IMR-90 (cell line): ENCODE measurements around the gene TULP4. TPM values are rescaled to one million over a fixed set of nuclear protein-coding genes. Genes with fewer than 3 reads are reported as not detected.

ENCODE experiments used
- ATAC-seq: fragments of 200-7000 bp; cut with Tn5 transposase; 2 replicates; pipeline ENCODE4 v1.9.1; 2020; ENCODE audit warnings: low read depth, mild to moderate bottlenecking, moderate library complexity
- BruUV-seq: library from RNA; stranded (reverse); fragments of 400-500 nt; replicated peaks from 2 replicates; lab custom pipeline; 2021; lab: Mats Ljungman, UMichigan
- CTCF ChIA-PET: fragments of 300-600 bp; formaldehyde crosslinking; extraction: SDS; loops from one replicate; lab custom pipeline; 2021; ENCODE audit warnings: antibody characterized with exemption; lab: Yijun Ruan, JAX
- POLR2A ChIA-PET: fragments of 300-600 bp; sonication (Branson Sonifier 250); formaldehyde crosslinking; loops from one replicate; lab custom pipeline; 2022; ENCODE audit warnings: antibody characterized with exemption; ENCODE audit not compliant: unreplicated experiment; lab: Charles Lee
- DNase-seq: peaks from one replicate; pipeline ENCODE4 v3.0.0; 2013
- H2AFZ ChIP-seq: replicated peaks from 2 replicates; pipeline ENCODE3; 2013; ENCODE audit warnings: low read length, mild to moderate bottlenecking; ENCODE audit not compliant: poor library complexity
- H2AK5ac ChIP-seq: 2 replicates; pipeline ENCODE4 v1.6.1; 2013; ENCODE audit warnings: low read depth, low read length, inconsistent platforms
- H2AK9ac ChIP-seq: replicated peaks from 2 replicates; pipeline ENCODE3; 2013; ENCODE audit warnings: mild to moderate bottlenecking, low read depth, low read length, moderate library complexity; ENCODE audit not compliant: poor library complexity
- H2BK120ac ChIP-seq: 2 replicates; pipeline ENCODE4 v1.6.1; 2013; ENCODE audit warnings: low read depth, low read length, inconsistent platforms
- H2BK15ac ChIP-seq: 3 replicates; pipeline ENCODE4 v1.6.1; 2013; ENCODE audit warnings: low read depth, low read length, inconsistent platforms
- H2BK20ac ChIP-seq: 2 replicates; pipeline ENCODE4 v1.6.1; 2013; ENCODE audit warnings: low read depth, mild to moderate bottlenecking, inconsistent platforms, low read length, moderate library complexity
- H2BK5ac ChIP-seq: 2 replicates; pipeline ENCODE4 v1.6.1; 2013; ENCODE audit warnings: mild to moderate bottlenecking, low read depth, low read length, inconsistent platforms; ENCODE audit not compliant: poor library complexity, severe bottlenecking
- H3K14ac ChIP-seq: replicated peaks from 2 replicates; pipeline ENCODE4 v1.6.1; 2013; ENCODE audit warnings: low read depth, low read length, inconsistent platforms
- H3K18ac ChIP-seq: 2 replicates; pipeline ENCODE4 v1.6.1; 2013; ENCODE audit warnings: low read depth, low read length, control low read depth
- H3K23ac ChIP-seq: 2 replicates; pipeline ENCODE4 v1.6.1; 2013; ENCODE audit warnings: low read depth, low read length, inconsistent platforms
- H3K27ac ChIP-seq: 2 replicates; pipeline ENCODE4 v1.5.1; 2013; ENCODE audit warnings: mild to moderate bottlenecking, control low read depth, low read length; ENCODE audit not compliant: insufficient read depth
- H3K27me3 ChIP-seq: 2 replicates; pipeline ENCODE4 v1.6.1; 2013; ENCODE audit warnings: low read length; ENCODE audit not compliant: control insufficient read depth, insufficient read depth
- H3K36me3 ChIP-seq: 2 replicates; pipeline ENCODE4 v1.6.1; 2013; ENCODE audit warnings: low read length, mixed read lengths; ENCODE audit not compliant: control insufficient read depth, insufficient read depth
- H3K4ac ChIP-seq: 2 replicates; pipeline ENCODE4 v1.6.1; 2013; ENCODE audit warnings: low read depth, low read length, inconsistent platforms
- H3K4me1 ChIP-seq: 2 replicates; pipeline ENCODE4 v1.6.1; 2013; ENCODE audit warnings: low read length, mixed read lengths; ENCODE audit not compliant: control insufficient read depth, insufficient read depth
- H3K4me2 ChIP-seq: 2 replicates; pipeline ENCODE4 v1.6.1; 2013; ENCODE audit warnings: low read depth, mild to moderate bottlenecking, control low read depth, low read length, moderate library complexity
- H3K4me3 ChIP-seq: 2 replicates; pipeline ENCODE4 v1.5.1; 2013; ENCODE audit warnings: low read depth, mild to moderate bottlenecking, control low read depth, low read length, moderate library complexity; ENCODE audit not compliant: insufficient read depth
- H3K56ac ChIP-seq: 2 replicates; pipeline ENCODE4 v1.6.1; 2013; ENCODE audit warnings: low read length, inconsistent platforms; ENCODE audit not compliant: insufficient read depth; ENCODE audit errors: extremely low read depth
- H3K79me1 ChIP-seq, 2 experiments: 2 replicates each; pipeline ENCODE4 v1.6.1; 2013; ENCODE audit warnings: low read length in 2 of 2, inconsistent platforms in 1 of 2, low read depth in 1 of 2
- H3K9ac ChIP-seq: 2 replicates; pipeline ENCODE4 v1.6.1; 2013; ENCODE audit warnings: low read depth, low read length, control low read depth
- H3K9me1 ChIP-seq: 2 replicates; pipeline ENCODE4 v1.6.1; 2013; ENCODE audit warnings: low read length, inconsistent platforms; ENCODE audit not compliant: insufficient read depth
- H3K9me3 ChIP-seq: 2 replicates; pipeline ENCODE4 v1.6.1; 2013; ENCODE audit warnings: low read length; ENCODE audit not compliant: control insufficient read depth, insufficient read depth
- H4K20me1 ChIP-seq: 2 replicates; pipeline ENCODE4 v1.6.1; 2013; ENCODE audit warnings: low read length, inconsistent platforms; ENCODE audit not compliant: insufficient read depth
- H4K5ac ChIP-seq: 2 replicates; pipeline ENCODE4 v1.6.1; 2013; ENCODE audit warnings: mild to moderate bottlenecking, low read depth, low read length, control low read depth
- H4K8ac ChIP-seq, 2 experiments: 2 replicates each; pipeline ENCODE4 v1.6.1; 2013; ENCODE audit warnings: low read depth in 2 of 2, low read length in 2 of 2, control low read depth in 1 of 2, inconsistent platforms in 1 of 2
- H4K91ac ChIP-seq: 2 replicates; pipeline ENCODE4 v1.6.1; 2013; ENCODE audit warnings: low read depth, low read length, inconsistent platforms; ENCODE audit not compliant: insufficient read depth
- BHLHE40 ChIP-seq: fragments of 150-350 bp; IDR thresholded peaks from 2 replicates; pipeline ENCODE4 v1.6.1; 2016; ENCODE audit warnings: mild to moderate bottlenecking, low read depth, low read length
- CEBPB ChIP-seq: IDR thresholded peaks from 2 replicates; pipeline ENCODE4 v1.6.1; 2012; ENCODE audit warnings: low read depth, low read length, improper control_type of control experiment
- CHD1 ChIP-seq: IDR thresholded peaks from 2 replicates; pipeline ENCODE4 v1.6.1; 2012; ENCODE audit warnings: low read depth, low read length, improper control_type of control experiment
- CTCF ChIP-seq: conservative IDR thresholded peaks from 2 replicates; pipeline ENCODE4 v1.5.1; 2012; ENCODE audit warnings: mild to moderate bottlenecking, low read depth, low read length, improper control_type of control experiment
- ELK1 ChIP-seq: fragments of 150-350 bp; IDR thresholded peaks from 2 replicates; pipeline ENCODE4 v1.6.1; 2016; ENCODE audit warnings: low read depth, mild to moderate bottlenecking, low read length, moderate library complexity, borderline replicate concordance
- FOS ChIP-seq: fragments of 150-350 bp; IDR thresholded peaks from 2 replicates; pipeline ENCODE4 v1.6.1; 2016; ENCODE audit warnings: low read depth, low read length
- MAFK ChIP-seq: IDR thresholded peaks from 2 replicates; pipeline ENCODE4 v1.6.1; 2012; ENCODE audit warnings: low read depth, low read length, improper control_type of control experiment
- MAZ ChIP-seq: IDR thresholded peaks from 2 replicates; pipeline ENCODE4 v1.6.1; 2012; ENCODE audit warnings: low read depth, mild to moderate bottlenecking, low read length, improper control_type of control experiment, moderate library complexity, borderline replicate concordance
- MXI1 ChIP-seq: IDR thresholded peaks from 2 replicates; pipeline ENCODE4 v1.6.1; 2012; ENCODE audit warnings: low read depth, mild to moderate bottlenecking, low read length, moderate library complexity, borderline replicate concordance
- NFE2L2 ChIP-seq: fragments of 150-350 bp; IDR thresholded peaks from 2 replicates; pipeline ENCODE4 v1.6.1; 2016; ENCODE audit warnings: low read depth, mild to moderate bottlenecking, low read length
- POLR2A ChIP-seq: IDR thresholded peaks from 2 replicates; pipeline ENCODE4 v1.6.1; 2012; ENCODE audit warnings: mild to moderate bottlenecking, low read depth, low read length
- RAD21 ChIP-seq: IDR thresholded peaks from 2 replicates; pipeline ENCODE4 v1.6.1; 2012; ENCODE audit warnings: low read length, improper control_type of control experiment
- RCOR1 ChIP-seq: IDR thresholded peaks from 2 replicates; pipeline ENCODE4 v1.6.1; 2012; ENCODE audit warnings: mild to moderate bottlenecking, low read length, improper control_type of control experiment; ENCODE audit not compliant: insufficient replicate concordance
- RFX5 ChIP-seq: IDR thresholded peaks from 2 replicates; pipeline ENCODE4 v1.8.0; 2012; ENCODE audit warnings: low read depth, mild to moderate bottlenecking, low read length, moderate library complexity
- SMC3 ChIP-seq: fragments of 150-350 bp; IDR thresholded peaks from 2 replicates; pipeline ENCODE4 v1.6.1; 2016; ENCODE audit warnings: low read depth, mild to moderate bottlenecking, antibody characterized with exemption, low read length, moderate library complexity
- USF2 ChIP-seq: fragments of 150-350 bp; IDR thresholded peaks from 2 replicates; pipeline ENCODE4 v1.6.1; 2017; ENCODE audit warnings: mild to moderate bottlenecking, antibody characterized with exemption, low read length, low read depth
- WGBS, 2 experiments: methylation state at CpG; one replicate each; pipeline versions ENCODE4 v1.1.5 to v1.1.7; 2013; ENCODE audit warnings: missing lambda C conversion rate in 2 of 2; ENCODE audit not compliant: insufficient read length in 1 of 2; ENCODE audit errors: extremely low coverage in 2 of 2; 5-methylcytosine and 5-hydroxymethylcytosine counted together
- dilution Hi-C: fragments of 300-500 bp; cut with HindIII; formaldehyde crosslinking; loops from one replicate; pipeline ENCODE4 v1.14.3; 2018; ENCODE audit warnings: low sequenced_read_pairs; ENCODE audit not compliant: unreplicated experiment
- in situ Hi-C: fragments of 300-500 bp; cut with MboI; formaldehyde crosslinking; loops from 3 replicates; pipeline ENCODE4 v1.14.3; 2019; ENCODE audit warnings: low sequenced_read_pairs, inconsistent platforms, mixed read lengths
- intact Hi-C: fragments of 100-400 bp; cut with micrococcal nuclease; formaldehyde crosslinking; loops from 2 replicates; pipeline ENCODE4 v1.10.0; 2022
- polyA plus RNA-seq, 3 experiments: library from polyadenylated mRNA; depleted of rRNA; stranded (reverse); fragments of >200 nt; gene quantifications; 2 replicates each; pipeline ENCODE4 v1.2.3, GENCODE V29; 2012; ENCODE audit warnings: low replicate concordance in 1 of 3
- total RNA-seq: library from RNA; depleted of rRNA; stranded (reverse); fragments of >200 nt; gene quantifications from 2 replicates; pipeline ENCODE4 v1.2.3, GENCODE V29; 2012

TULP4 gene
- total and polyA plus RNA-seq, 2 of the 4 experiments (the other 2 are of a cell fraction) = 8.1 to 30.6 TPM

GRCh38 chr6:158472447-158472846, 160.2 kb downstream of the TULP4 start:
- Histone ChIP-seq H2BK5ac (no peak overlapping the region), H2AFZ (no peak overlapping the region), H4K20me1 (0 out of 2 replicates have a peak, but pooled peaks cover 4% of the 10 kb centered on the region), H3K9ac (no peak overlapping the region), H3K9me3 (no peaks in the 10 kb centered on the region), H3K4me3 (no peak overlapping the region), H3K4me2 (no peak overlapping the region), H3K36me3 (no peaks in the 10 kb centered on the region; the same call in 1 of the 2 replicates), H3K27me3 (no peaks in the 10 kb centered on the region), H2BK15ac (no peak overlapping the region), H4K91ac (no peak overlapping the region), H3K4ac (no peak overlapping the region), H2AK5ac (no peak overlapping the region), H3K14ac (no peak overlapping the region), H3K23ac (no peak overlapping the region), H3K56ac (no peak overlapping the region), H3K9me1 (peaks cover 15% of the 10 kb centered on the region), H2AK9ac (no peak overlapping the region), H3K27ac (no peak overlapping the region), H4K5ac (no peak overlapping the region), H3K79me1 (peaks cover 5 to 18% of the 10 kb centered on the region in 2 experiments; a peak in 3 of 4 replicates), H3K18ac (no peak overlapping the region), H3K4me1 (peaks cover 8% of the 10 kb centered on the region; the same call in 1 of the 2 replicates), H2BK20ac (no peak overlapping the region), H4K8ac (no peak overlapping the region), H2BK120ac (no peak overlapping the region)
- in situ Hi-C loops (no loop called here), intact Hi-C loops (no loop called here), dilution Hi-C loops (no loop called here)
- CTCF ChIA-PET = interaction anchor here (0.7 kb wide), 1 partner anchor 140 kb away, joined by 3 read pairs; no protein-coding TSS in a partner anchor
- ATAC-seq (no peak), DNase-seq (no peak)
- no TSS peak for BruUV-seq
- POLR2A ChIA-PET = no interaction called here
- WGBS, 2 experiments = no CpG with 5 or more reads among the region's 5 CpGs
- TF ChIP-seq FOS (no peak), USF2 (no peak), RAD21 (no peak), MAFK (no peak), CHD1 (no peak), RCOR1 (no peak), CTCF (no peak), BHLHE40 (no peak), CEBPB (no peak), ELK1 (no peak), RFX5 (no peak), MAZ (no peak), SMC3 (no peak), NFE2L2 (no peak), POLR2A (no peak), MXI1 (no peak)
